Fibroblast of skin of back (primary cell): ENCODE measurements around the gene ZNF750. TPM values are rescaled to one million over a fixed set of nuclear protein-coding genes. Genes with fewer than 3 reads are reported as not detected.

Source experiments
- DNase-seq: peaks from one replicate; pipeline ENCODE4 v3.0.0-alpha.2; 2013
- polyA plus RNA-seq, 2 experiments: library from polyadenylated mRNA; unstranded; fragments of 120-200 nt; gene quantifications; one replicate each; pipeline ENCODE4 v1.2.1, GENCODE V29; 2013; ENCODE audit not compliant: insufficient read length in 2 of 2

The ZNF750 gene
- polyA plus RNA-seq (2013, experiment 1 of 2; ENCODE audit: insufficient read length): 0.04 TPM
- not detected for polyA plus RNA-seq (2013, experiment 2 of 2; ENCODE audit: insufficient read length)

DNA sequence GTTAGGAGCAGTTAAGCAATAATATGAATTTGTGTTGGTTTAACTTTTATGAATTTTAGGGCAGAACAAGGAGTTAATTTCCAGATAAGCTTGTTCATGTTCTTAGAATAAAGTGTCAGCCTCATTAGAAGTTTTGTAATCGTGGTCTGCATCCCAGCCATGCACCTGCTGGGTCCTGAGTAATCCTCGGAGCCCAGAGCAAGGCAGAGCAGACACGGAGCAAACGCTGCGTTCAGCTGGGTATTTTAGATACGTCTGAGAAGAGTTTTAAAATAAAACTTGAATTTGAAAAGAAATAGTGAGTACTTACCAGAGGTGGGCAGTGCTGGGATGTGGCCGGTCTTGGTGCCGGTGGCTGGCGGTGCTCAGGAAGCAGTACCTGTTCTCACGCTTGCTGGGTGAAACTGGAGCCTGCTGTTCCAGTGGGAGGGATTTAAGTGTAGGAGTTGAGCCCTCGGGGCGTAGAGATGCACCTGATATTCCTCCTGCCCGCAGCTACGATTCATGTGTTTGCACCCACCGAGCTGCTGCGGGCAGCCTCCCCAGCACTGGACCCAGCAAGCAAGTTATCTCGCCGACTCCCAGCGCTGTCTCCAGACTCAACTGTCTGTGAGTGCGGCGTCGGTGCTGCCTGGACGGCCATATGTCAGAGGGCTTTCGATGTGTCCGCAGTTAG is at the start of gene ZNF750:
Gene ZNF750, minus strand, starts transcription at position 406 of the 676 bp plus-strand sequence. CDS start 7,568 bp downstream, outside the sequence.
- no peak for DNase-seq

DNA sequence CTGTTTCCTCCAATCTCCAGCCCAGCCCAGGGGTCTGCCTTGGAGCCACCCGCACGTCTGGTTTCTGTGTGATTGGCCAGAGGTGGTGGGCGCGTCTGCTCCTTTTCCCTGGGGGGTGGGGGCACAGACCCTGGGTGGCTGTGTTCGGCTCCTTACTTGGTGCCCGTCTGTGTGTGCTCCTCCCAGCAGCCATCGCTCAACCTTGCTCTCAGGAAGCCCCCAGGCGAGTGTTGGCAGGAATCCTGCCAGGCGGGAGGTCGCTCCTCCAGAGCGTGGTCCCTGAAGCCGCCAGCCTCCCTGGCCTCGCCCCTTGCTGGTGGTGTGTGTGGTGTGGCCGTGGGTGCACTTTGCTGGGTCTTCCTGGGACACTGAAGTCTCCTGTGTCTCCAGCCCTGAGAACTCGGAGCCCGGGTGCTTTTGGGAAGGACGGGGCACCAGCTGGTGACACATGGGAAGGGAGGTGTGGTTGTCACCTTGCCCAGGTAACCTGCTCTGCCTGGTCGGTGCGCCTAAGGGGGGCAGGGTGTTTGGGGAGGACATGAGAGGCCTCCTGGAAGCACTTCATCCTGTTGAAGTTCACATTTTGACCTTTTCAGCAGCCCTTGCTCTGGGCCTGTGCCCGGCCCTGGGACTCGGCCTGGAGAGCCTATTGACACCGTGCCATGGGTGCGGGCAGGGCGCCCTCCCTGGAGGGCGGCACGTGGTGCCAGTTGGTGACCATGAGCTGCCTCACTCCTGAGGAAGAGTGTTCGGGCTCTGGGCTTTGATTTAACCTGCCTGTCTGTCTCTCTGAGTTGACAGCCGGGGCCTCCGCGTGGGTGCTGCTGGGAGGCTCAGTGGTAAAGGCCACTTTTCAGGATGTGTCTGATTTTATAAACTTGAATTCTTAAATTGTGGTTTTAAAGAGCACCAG is 49.0 kb upstream of the ZNF750 start:
- DNase-seq: no peak

DNA sequence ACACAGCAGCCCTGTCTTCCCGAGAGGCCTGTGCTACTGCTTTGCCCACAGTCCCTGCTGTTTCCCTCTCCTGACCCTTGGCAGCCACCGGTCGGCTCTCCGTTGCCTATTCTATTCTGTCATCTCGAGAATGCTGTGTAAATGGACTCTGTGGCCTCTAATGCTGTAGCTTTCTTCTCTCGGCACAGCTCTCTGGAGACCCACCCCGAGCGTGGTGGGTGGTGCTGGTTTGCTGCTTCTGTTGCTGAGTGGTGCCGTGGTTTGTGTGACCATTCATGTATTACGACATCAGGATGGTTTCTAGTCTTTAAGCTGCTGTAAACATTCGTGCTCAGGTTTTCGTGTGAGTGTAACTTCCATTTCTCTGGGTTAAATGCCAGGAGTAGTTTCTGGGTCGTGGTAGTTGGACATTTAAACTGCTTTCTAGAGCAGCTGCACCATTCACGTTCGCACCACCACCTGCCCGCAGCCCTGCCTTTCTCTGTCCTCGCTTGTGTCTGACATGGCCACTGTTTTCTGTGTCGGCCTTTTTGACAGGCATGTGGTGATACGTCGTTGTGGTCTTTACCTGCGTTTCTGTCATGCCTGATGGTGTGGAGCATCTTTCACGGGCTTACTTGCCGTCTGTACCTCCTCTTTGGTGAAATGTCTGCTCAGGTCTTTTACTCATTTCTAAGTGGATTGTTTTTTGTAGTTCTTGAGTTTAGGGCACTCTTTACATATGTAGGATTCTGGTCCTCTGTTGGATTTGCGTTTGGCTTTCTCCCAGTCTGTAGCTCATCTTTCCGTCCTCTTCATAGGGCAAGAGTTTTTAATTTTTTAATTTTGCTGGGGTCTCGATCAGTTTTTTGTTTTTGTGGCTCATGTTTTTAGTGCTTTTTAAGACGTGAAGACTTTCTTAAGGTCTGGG is 47.7 kb upstream of the ZNF750 start:
- DNase-seq: no peak

DNA sequence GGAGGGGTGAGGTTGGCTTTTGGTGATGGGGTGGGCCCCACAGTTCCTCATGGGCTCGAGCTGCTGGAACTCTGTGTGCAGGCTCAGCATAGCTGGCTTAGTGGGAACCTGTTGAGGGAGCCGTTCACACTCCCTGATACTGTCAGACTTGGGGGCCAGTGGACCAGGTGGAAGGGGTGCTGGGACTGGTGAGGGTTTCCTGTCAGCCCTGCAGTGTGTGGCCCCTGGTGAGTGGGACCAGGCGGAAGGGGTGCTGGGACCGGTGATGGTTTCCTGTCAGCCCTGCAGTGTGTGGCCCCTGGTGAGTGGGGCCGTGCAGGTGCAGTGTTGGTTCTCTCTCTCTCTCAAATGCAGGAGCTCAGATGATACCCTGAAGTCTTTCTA is 45.1 kb upstream of the ZNF750 start:
- no peak for DNase-seq

DNA sequence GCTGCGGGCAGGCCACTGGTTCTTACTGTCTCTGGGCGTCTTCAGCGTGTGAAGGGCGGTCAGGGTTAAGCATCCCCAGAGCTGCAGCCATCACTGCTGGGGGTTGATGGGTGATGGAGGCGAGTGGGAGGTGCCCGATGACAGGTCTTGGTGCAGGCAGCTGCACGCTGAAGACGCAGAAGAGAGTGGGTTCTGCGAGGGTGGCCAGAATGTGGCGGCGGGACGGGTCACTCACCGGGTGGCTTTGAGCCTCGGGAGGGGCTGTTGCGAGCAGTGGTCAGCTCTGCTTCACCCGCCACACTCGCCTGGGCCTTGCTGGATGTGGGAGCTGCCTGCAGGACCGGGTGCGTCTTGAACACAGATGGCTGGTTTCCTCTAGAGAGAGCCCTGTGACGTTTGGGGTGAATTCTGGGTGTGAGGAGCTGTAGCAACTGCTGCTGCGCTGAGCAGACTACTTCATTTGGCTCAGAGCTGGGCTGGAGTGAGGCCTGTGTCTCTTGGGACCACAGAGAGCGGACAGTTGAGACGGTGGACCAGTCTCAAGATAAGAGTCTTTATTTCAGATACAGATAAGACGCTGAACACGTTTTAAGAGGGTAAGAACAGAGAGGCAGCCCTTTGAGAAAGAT is 44.6 kb upstream of the ZNF750 start:
- DNase-seq: no peak

DNA sequence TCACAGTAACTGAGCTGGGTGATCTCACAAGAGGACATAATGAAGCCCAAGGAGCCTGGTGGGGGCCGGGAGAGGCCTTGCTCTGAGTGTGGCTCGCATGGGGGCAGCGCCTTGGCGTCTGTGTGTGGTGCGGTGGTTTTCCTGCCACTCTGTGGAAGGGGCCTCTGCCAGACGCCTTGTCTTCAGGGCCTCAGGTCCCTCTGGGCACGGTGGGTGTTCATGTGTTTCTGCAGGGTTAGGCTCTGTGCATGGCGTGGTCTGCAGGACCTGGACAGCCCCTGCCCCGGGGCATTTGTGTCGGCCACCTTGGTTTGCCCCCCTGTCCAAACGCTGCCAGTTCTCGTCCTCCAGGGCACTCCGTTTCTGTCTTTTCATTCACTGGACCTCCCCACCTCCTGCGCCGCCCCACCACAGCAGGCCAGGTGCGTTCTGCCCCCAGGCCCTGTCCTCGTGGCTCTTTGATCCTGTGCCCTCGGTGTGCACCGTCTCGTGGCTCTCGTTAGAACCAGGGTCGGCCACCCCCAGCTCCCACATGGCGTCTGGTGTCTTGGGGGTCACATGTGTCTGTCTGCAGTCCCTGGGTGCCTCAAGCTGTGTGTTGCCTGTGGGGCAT is 43.7 kb upstream of the ZNF750 start:
- no peak for DNase-seq

DNA sequence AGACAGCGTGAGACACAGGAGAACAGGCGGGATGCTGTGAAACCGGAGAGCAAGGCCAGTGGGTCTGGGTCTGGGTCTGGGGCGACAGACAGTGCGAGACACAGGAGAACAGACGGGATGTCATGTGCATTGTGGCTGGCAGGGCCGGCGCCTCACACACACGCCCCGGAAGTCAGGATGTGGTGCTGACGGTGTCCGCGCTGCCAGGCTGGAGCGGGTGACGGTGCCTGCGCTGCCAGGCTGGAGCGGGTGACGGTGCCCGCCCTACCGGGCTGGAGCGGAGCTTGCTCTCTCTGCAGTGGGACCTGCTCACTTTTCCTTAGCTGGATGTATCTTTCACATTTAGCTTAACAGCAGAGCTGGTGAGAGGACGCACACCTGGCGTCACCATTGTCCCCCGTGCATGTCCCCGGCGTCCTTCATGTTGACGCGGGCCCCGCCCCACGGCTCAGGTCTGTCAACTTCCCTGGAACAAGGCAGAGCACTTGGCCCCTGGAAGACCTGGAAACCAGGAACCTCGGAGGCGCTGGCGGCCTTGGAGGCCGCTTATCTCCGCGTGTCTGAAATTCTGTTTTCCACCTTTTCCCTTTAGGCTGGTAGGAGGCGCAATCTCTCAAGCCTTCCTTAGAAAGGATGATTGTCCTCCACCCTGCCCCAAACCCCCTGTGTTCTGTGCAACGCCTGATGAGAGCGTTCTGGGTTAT is 43.0 kb upstream of the ZNF750 start:
- DNase-seq: no peak

DNA sequence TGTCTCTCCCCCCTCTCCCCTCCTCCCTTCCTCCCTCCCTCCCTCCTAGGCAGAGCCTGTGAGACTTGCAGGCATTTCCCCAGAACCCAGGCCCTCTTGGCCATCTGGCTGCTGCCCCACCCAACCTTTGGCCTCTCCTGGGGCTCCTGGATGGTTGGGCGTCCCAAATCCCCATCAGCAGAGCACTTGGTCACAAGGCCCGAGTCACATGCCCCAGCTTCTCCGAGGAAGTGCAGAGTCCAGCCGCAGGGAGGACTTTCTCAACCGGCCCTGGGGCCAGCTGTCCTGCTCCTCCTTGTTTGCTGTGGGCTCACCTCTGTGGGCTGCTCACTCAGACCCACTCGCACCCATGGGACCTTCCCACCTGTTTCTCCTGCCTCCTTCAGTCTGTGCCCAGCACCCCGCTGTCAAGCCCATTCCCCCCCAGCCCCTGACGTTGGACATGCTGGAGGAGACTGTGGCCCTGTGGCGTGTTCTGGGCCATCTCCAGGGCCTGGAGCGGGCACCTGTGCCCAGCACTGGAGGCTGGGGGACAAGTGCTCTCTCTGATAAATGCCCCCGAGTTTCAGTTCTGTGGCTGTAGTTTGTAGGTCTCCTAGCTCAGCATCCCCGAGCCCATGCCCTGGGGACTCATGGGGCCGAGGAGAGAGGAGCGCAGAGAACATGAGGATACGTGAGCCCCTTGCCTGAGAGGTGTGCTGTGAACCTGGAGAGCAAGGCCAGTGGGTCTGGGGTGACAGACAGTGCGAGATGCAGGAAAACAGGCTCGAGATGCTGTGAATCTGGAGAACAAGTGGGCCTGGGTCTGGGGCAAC is 42.3 kb upstream of the ZNF750 start:
- no peak for DNase-seq

DNA sequence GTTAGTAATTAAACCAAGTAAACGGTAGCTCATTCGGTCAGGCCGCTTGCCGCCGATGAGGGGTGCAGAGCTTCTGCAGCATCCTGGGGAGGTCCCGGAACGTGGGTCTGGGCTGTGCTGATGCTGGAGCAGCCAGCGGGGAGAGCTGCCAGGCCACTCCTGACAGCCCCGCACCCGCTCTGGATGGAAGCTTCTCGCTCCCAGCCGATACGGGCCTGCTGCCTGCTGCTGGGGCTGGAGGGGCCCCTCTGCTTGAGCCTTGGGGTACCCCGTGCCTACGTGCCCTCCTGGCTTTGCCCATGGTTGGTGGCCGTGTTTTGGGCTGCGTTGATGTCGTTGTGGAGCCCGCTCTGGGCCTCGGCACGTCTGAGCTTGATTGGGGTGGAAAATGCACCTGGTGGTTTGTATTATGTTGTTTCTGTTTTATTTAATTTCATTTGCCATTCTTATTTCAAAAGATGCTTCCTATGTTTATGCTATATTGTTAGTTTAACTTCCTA is 41.6 kb upstream of the ZNF750 start:
- DNase-seq: no peak

DNA sequence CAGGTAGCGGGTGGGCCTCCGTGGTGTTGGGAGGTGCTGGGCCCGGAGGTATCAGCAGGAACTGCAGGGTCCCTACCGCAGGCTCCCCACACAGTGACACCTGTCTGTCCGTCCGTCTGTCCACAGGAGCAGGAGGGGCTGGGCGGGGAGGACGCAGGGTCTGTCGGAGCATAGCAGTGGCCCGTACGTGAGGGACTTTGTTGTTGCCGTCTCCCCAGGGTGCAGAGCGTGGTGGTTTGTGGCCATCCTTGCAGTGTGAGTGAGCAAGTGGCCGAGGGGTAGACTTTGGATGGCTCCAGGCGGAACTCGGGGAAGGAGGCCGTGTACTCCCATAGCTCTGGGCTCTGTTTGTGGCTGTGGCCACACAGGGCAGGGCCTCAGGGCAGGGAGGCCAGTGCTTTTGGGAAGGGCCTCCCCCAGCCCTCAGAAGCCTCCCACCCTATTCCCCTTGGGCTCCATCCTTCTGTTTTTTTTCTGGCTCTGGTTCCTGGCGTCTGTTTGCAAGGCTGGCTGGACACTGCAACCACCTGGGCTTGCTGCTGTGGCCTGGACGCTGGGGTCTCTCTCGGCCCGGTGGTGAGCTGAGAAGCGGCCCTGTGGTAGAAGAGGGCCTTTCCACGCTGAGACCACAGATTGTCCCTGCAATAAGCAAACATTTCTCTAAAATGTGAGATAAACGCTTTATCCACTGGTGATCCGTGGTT is 41.0 kb upstream of the ZNF750 start:
- no peak for DNase-seq

DNA sequence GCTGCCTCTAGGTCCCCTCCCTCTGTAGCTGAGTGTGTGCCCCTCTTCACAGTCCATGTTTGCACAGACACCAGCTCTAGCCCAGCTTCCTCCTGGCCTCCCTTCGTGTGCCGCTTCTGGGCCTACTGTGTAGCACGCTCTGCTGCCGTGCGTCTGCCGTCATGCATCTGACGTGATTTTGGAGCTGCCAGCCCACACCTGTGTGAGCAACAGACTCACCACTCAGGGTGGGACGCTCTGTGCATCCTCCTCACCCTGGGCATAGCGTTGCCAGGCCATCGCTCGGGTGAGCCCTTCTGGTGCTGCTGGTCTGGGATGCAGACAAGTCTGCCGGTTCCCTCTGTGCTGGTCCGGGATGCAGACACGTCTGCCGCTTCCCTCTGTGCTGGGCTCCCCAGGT is 39.4 kb upstream of the ZNF750 start:
- no peak for DNase-seq

DNA sequence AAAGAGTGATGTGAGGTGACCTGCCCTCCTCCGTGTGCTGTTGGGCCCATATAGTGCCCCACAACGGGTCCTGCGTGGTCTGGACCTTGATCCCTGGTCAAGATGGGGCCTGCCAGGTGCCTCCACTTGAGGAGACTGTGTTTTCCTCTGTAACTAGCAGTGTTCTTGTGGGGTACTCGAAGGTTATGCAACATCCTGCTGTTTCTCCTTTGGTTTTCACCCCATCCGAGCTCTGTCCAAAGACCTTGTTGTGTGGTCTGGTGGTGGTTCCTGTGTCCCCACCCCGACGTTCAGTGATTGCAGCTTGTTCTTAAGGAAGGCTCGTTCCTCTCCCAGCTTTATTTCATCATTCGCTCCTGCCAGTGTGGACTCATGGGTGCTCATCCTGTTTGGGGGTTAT is 38.7 kb upstream of the ZNF750 start:
- no peak for DNase-seq

DNA sequence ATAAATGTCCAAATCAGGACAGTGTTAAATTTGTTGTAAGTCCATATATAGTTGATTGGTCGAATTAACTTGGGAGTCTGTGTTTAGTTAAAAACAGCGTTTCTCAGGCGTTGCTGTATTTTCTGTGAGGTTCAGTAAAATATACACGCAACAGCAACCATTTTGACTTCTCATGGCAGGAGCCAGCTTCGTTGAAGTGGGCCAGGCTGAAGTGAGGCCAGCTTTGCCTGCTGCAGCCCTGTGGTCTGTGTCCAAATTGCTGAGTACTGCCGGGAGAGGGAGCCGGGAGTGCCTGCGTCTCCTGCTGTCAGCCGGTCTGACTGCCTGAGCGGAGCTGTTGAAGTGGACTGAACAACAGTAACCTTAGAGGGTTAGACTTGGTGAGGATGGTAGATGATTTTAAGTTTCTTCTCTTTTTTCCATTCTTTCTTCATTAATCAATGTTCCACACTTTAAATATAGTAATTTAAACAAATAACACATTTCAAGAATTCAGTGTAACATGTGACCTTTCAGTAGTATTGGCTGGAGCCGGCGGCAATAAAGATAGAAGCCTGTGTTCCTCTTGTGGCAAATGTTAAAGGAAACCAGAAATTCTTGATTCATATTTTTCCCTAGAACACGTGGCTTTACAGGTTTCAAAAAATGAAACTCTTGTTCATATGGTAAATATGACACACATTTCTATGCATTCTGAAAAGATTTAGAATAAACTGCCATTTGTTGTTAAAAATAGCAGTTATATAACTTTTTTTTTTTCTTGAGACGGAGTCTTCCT is 37.0 kb upstream of the ZNF750 start:
- DNase-seq: peak; percentile 67

DNA sequence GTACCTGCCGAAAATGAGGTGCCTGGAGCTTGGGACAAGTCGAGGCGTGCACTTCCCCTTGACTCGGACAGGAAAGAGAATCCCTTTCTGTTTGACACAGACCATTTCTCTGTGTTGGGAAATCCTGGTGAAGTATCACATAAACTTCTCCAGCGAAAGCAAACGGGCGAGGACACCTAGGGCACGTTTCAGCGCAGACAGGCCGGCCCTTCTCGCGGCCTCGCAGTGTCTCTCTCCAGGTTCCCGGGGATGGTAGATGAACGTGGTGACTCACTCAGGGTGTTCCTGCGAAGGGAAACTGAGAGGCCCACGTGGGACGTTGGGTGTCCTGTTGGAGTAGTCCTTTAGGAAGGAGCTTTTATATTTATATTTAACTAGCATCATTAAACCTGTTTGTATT is 36.3 kb upstream of the ZNF750 start:
- DNase-seq: peak; percentile 16

DNA sequence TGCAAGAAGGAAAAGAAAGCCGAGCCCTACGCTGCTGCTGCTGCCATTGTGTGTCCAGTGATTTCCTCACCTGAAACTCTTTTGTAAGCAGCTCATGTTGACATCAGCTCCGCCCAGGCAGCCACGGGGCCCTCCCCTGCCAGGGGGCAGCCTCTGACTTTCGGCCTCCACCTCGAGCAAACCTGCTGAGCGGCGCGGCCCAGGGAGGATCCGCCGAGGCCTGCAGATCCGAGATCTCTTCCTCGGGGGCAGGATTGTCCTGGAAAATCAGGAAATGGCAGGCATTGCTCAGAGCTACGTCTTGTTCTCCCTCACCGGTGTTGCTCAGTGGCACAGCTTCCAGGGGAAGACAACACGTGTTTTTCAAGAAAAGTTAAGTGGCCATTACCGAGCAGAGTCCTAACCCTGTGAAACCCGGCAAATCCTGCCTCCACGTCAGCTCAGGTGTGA is 35.6 kb upstream of the ZNF750 start:
- no peak for DNase-seq

DNA sequence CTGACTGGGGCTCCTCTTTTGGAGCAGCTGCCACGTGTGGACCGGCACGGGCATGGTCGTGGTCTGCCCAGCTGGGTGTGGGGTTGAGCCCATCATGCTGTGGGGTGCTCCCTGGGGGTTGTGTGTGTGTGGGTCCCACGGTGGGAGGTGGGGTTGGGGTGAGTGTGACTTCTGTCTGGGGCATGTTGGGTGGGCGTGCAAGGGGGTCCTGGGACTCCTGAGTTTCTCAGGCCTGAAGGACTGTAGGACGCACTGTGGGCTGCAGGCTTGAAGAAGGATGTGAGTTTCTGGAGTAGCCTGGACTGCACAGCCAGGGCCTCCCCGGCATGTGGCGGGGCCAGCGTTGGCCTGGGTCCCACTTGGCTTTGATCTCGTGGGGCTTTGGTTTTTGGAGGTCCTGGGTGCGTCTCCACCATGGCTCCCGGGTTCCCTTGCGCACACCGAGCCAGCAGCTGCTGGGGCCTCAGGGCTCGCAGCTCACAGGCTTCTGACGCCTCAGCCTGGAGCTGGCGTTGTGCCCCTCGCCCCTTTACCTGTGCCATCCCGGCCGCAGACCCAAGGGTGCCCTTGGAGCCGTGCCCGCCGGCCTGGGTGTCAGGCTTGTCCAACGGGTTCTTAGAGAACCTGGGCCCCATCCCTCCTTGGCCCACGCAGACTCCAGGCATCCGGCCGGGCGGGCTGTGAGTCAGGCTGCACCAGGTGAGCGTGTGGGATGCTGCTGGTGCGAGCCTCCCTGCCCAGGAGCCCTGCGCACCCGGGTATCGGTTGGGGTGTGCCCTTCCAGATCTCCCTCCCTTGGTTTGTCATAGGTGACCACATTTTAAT is 34.4 kb upstream of the ZNF750 start:
- no peak for DNase-seq

DNA sequence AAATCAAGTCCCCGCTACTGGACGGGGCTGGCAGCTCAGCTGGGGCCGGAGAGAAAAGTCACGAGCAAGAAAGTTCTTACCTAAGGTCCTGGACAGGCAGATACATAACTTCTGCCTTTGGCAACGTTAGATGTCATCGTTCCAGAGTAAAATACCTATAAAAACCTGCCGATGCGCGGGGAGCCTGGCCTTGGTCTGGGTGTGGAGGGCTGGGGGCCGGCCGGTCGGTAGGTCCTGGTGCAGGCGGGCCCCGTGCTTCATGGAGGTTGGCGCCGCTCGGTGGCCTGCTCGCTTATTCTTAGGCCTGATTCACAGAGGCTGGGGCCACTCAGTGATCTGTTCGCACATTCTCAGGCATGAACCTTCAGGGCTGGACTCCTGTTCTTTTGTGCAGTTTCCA is 33.7 kb upstream of the ZNF750 start:
- no peak for DNase-seq
